ENCODE measurements around the gene ANK2. TPM values are rescaled to one million over a fixed set of nuclear protein-coding genes. Genes with fewer than 3 reads are reported as not detected.

Gene ANK2
- total RNA-seq, 2 donors from 2014 or later: 9.9 to 11.5 TPM

- peak; percentile 12 to 58 (median 16) for DNase-seq
- H3K9me3 ChIP-seq: no peaks in the 10 kb centered on the region
- 73 to 78% methylated on average over 1 of the region's 1 CpG for WGBS, 2 donors
- no peak for ATAC-seq
- H3K27ac ChIP-seq: no peak overlapping the region
- no peak overlapping the region for H3K4me3 ChIP-seq
- intact Hi-C loops (cut with DNase I): no loop called here
- no peaks in the 10 kb centered on the region for H3K36me3 ChIP-seq (replicated peaks in 1 of 2; ENCODE audit: insufficient read depth in 1 of 2, low read depth in 2 of 2)
- H3K27me3 ChIP-seq: no peaks in the 10 kb centered on the region
- no peak for TF ChIP-seq CTCF (IDR thresholded peaks at IDR 0.05)
- no peak for TF ChIP-seq POLR2A (IDR thresholded peaks at IDR 0.05)
- no peaks in the 10 kb centered on the region for H3K4me1 ChIP-seq
Observed at GRCh38 chr4:113088050-113088449, 38.6 kb downstream of the ANK2 start.

- intact Hi-C loops (cut with DNase I): no loop called here
Observed at GRCh38 chr4:113090954-113091353, 41.5 kb downstream of the ANK2 start.

GRCh38 chr4:113094331-113094730, 44.9 kb downstream of the ANK2 start:
- no peaks in the 10 kb centered on the region for H3K9me3 ChIP-seq
- no peak overlapping the region for H3K4me3 ChIP-seq
- WGBS, 2 donors: 40 to 45% methylated on average over 5 of the region's 5 CpGs
- H3K27ac ChIP-seq: no peak overlapping the region
- H3K36me3 ChIP-seq (replicated peaks in 1 of 2; ENCODE audit: insufficient read depth in 1 of 2, low read depth in 2 of 2): no peaks in the 10 kb centered on the region
- H3K4me1 ChIP-seq: no peaks in the 10 kb centered on the region
- TF ChIP-seq CTCF (IDR thresholded peaks at IDR 0.05) (no peak), POLR2A (IDR thresholded peaks at IDR 0.05) (no peak)
- no peak for ATAC-seq
- no peak for DNase-seq
- intact Hi-C loops (cut with DNase I): no loop called here
- no peaks in the 10 kb centered on the region for H3K27me3 ChIP-seq

More at GRCh38 chr4:113090954-113091353, 41.5 kb downstream of the ANK2 start:
- TF ChIP-seq POLR2A (IDR thresholded peaks at IDR 0.05) (no peak), CTCF (IDR thresholded peaks at IDR 0.05) (no peak)
- DNase-seq (no peak), ATAC-seq (no peak)
- no peak overlapping the region for H3K4me3 ChIP-seq
- H3K9me3 ChIP-seq: no peaks in the 10 kb centered on the region
- no peaks in the 10 kb centered on the region for H3K4me1 ChIP-seq
- H3K27me3 ChIP-seq: no peaks in the 10 kb centered on the region
- no peaks in the 10 kb centered on the region for H3K36me3 ChIP-seq (replicated peaks in 1 of 2; ENCODE audit: insufficient read depth in 1 of 2, low read depth in 2 of 2)
- H3K27ac ChIP-seq: no peak overlapping the region

- Histone ChIP-seq H3K36me3 (replicated peaks in 1 of 2; ENCODE audit: insufficient read depth in 1 of 2, low read depth in 2 of 2) (no peaks in the 10 kb centered on the region), H3K27me3 (no peaks in the 10 kb centered on the region), H3K4me1 (no peaks in the 10 kb centered on the region), H3K4me3 (no peak overlapping the region), H3K9me3 (no peaks in the 10 kb centered on the region), H3K27ac (no peak overlapping the region)
- no peak for DNase-seq
- intact Hi-C loops (cut with DNase I): no loop called here
- no peak for ATAC-seq
- TF ChIP-seq CTCF (IDR thresholded peaks at IDR 0.05): peak in 6 of 7 experiments; percentile 15 to 37 (median 22)
- TF ChIP-seq POLR2A (IDR thresholded peaks at IDR 0.05): no peak
Observed at GRCh38 chr4:113094802-113095201, 45.3 kb downstream of the ANK2 start.

GRCh38 chr4:113101669-113102068, 52.2 kb downstream of the ANK2 start:
- H3K4me3 ChIP-seq: no peak overlapping the region
- WGBS, 2 donors: 82 to 88% methylated on average over 1 of the region's 1 CpG
- ATAC-seq: no peak

More at GRCh38 chr4:113101669-113102068, 52.2 kb downstream of the ANK2 start:
- TF ChIP-seq CTCF (IDR thresholded peaks at IDR 0.05): no peak
- no peak for TF ChIP-seq POLR2A (IDR thresholded peaks at IDR 0.05)
- intact Hi-C loops (cut with DNase I): no loop called here
- DNase-seq: no peak
- Histone ChIP-seq H3K9me3 (no peaks in the 10 kb centered on the region), H3K27ac (no peak overlapping the region), H3K36me3 (replicated peaks in 1 of 2; ENCODE audit: insufficient read depth in 1 of 2, low read depth in 2 of 2) (no peaks in the 10 kb centered on the region), H3K4me1 (no peaks in the 10 kb centered on the region), H3K27me3 (no peaks in the 10 kb centered on the region)
